ENCODE data around the gene ZBTB44.
"Not testable (repeated sequence)": the region's sequence is repeated elsewhere in the genome, so short reads cannot be mapped to it uniquely, and the experiment has no call there.

ZBTB44 gene

GRCh38 chr11:130234315-130234714 lies 80.4 kb downstream of the ZBTB44 start:
- H3K4me3 ChIP-seq = no peak overlapping the region
- no peak overlapping the region for H3K27ac ChIP-seq
- no peak for TF ChIP-seq CTCF (IDR thresholded peaks at IDR 0.05)
- no peaks in the 10 kb centered on the region for H3K9me3 ChIP-seq
- intact Hi-C loops (cut with DNase I; ENCODE audit: low total_unique reads) = no loop called here
- H3K36me3 ChIP-seq = peaks cover 38 to 64% (median 42%) of the 10 kb centered on the region in 3 donors
- no peaks in the 10 kb centered on the region for H3K27me3 ChIP-seq
- no peak for DNase-seq
- H3K4me1 ChIP-seq = no peaks in the 10 kb centered on the region

- H3K27ac ChIP-seq; H3K4me3 ChIP-seq; DNase-seq; intact Hi-C loops (cut with DNase I; ENCODE audit: low total_unique reads); H3K9me3 ChIP-seq; H3K27me3 ChIP-seq; H3K4me1 ChIP-seq: not testable (repeated sequence)
- H3K36me3 ChIP-seq = peaks cover 34 to 60% (median 42%) of the 10 kb centered on the region in 3 donors
These were observed 80.8 kb downstream of the ZBTB44 start for GRCh38 chr11:130233888-130234287.

- intact Hi-C loops (cut with DNase I; ENCODE audit: low total_unique reads); H3K27ac ChIP-seq; H3K4me3 ChIP-seq; H3K27me3 ChIP-seq; H3K4me1 ChIP-seq; DNase-seq; H3K9me3 ChIP-seq: not testable (repeated sequence)
- H3K36me3 ChIP-seq = peaks cover 29 to 57% (median 42%) of the 10 kb centered on the region in 3 donors
These were observed 81.2 kb downstream of the ZBTB44 start for GRCh38 chr11:130233486-130233885.

- no peak for DNase-seq
- Histone ChIP-seq H3K27me3 (no peaks in the 10 kb centered on the region), H3K9me3 (no peaks in the 10 kb centered on the region), H3K4me3 (no peak overlapping the region), H3K36me3 (peaks cover 0 to 9% (median 7%) of the 10 kb centered on the region in 3 donors), H3K27ac (no peak overlapping the region), H3K4me1 (no peaks in the 10 kb centered on the region)
- TF ChIP-seq CTCF (IDR thresholded peaks at IDR 0.05) = no peak
- intact Hi-C loops (cut with DNase I; ENCODE audit: low total_unique reads) = no loop called here
These were observed 87.3 kb downstream of the ZBTB44 start for GRCh38 chr11:130227373-130227772.

- DNase-seq = no peak
- no peaks in the 10 kb centered on the region for H3K4me1 ChIP-seq
- no peaks in the 10 kb centered on the region for H3K27me3 ChIP-seq
- no peaks in the 10 kb centered on the region for H3K36me3 ChIP-seq
- no peaks in the 10 kb centered on the region for H3K9me3 ChIP-seq
- no peak overlapping the region for H3K27ac ChIP-seq
- no peak for TF ChIP-seq CTCF (IDR thresholded peaks at IDR 0.05)
- intact Hi-C loops (cut with DNase I; ENCODE audit: low total_unique reads) = no loop called here
- no peak overlapping the region for H3K4me3 ChIP-seq
These were observed 91.3 kb downstream of the ZBTB44 start for GRCh38 chr11:130223291-130223971.

- Histone ChIP-seq H3K27me3 (peaks cover 0 to 5% of the 10 kb centered on the region in 2 donors), H3K4me1 (no peaks in the 10 kb centered on the region), H3K9me3 (no peaks in the 10 kb centered on the region), H3K27ac (no peak overlapping the region), H3K4me3 (no peak overlapping the region), H3K36me3 (no peaks in the 10 kb centered on the region)
- no peak for DNase-seq
- intact Hi-C loops (cut with DNase I; ENCODE audit: low total_unique reads) = no loop called here
- no peak for TF ChIP-seq CTCF (IDR thresholded peaks at IDR 0.05)
These were observed 94.2 kb downstream of the ZBTB44 start for GRCh38 chr11:130220311-130221035.
